Cardiac septum (tissue), 1 donor: ENCODE data around the gene KCNC1. TPM values are rescaled to one million over a fixed set of nuclear protein-coding genes. Genes with fewer than 3 reads are reported as not detected.

Experiments
- DNase-seq: peaks from one replicate; pipeline ENCODE4 v3.0.0-alpha.2; 2020; ENCODE audit warnings: low spot score
- intact Hi-C: fragments of 100-400 bp; cut with DNase I; formaldehyde crosslinking; loops from one replicate; pipeline ENCODE4 v1.14.0; 2022
- total RNA-seq: library from RNA; stranded (reverse); fragmentation: NEBNext Ultra II Directional; extraction: Animal tissue kit (Norgen Biotek cat#: 25700); gene quantifications from one replicate; pipeline ENCODE4 v1.2.1, GENCODE V29; 2021
- donor health status: DM: no; HTN: no; CAD: no.

The KCNC1 gene
- total RNA-seq, 1 donor from 2014 or later = 0.05 TPM

GRCh38 chr11:17713851-17714250, 20.7 kb upstream of the KCNC1 start:
- DNase-seq = no peak
- intact Hi-C loops = no loop called here

GRCh38 chr11:17714356-17714854, 20.2 kb upstream of the KCNC1 start:
- DNase-seq = no peak

GRCh38 chr11:17714870-17715269, 19.7 kb upstream of the KCNC1 start:
- intact Hi-C loops = no loop called here
- DNase-seq = no peak

More at GRCh38 chr11:17714356-17714854, 20.2 kb upstream of the KCNC1 start:
- intact Hi-C loops = no loop called here

DNA sequence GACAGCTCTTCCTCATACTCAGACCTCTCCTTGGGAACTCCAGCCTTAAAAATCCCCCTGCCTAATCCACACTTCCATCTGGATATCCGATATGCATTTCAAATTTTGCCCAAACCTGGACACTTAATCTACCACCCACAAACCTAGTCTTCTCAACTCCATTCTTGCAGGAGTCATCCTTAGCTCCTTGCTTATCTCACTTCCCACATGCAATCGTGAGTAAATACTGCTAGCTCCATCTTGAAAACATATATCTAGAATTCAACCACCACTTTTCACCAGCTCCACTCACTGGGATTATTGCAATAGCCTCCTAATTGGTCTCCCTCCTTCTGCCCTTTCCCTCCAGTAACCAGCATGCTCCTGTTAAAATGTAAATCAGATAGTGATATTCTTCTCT, 17.8 kb upstream of the KCNC1 start:
- DNase-seq = no peak
- intact Hi-C loops = no loop called here

GRCh38 chr11:17718015-17718414, 16.6 kb upstream of the KCNC1 start:
- DNase-seq = peak; percentile 47
- intact Hi-C loops = no loop called here

- intact Hi-C loops = no loop called here
Measured at GRCh38 chr11:17718510-17718962, 16.0 kb upstream of the KCNC1 start.

GRCh38 chr11:17719028-17719937, 15.3 kb upstream of the KCNC1 start, which contains the start of gene MYOD1:
TSS of gene MYOD1 (plus strand) at chr11:17719571. CDS start at chr11:17719783, 212 bp downstream.
- intact Hi-C loops = no loop called here
- DNase-seq = peak; percentile 73

More at GRCh38 chr11:17718510-17718962, 16.0 kb upstream of the KCNC1 start:
- DNase-seq = peak; percentile 53

GRCh38 chr11:17719938-17720795, 14.4 kb upstream of the KCNC1 start:
- peak; percentile 69 for DNase-seq
- intact Hi-C loops = loop anchor here (2.0 kb wide), 1 partner anchor 121 kb away; no protein-coding TSS in a partner anchor

DNA sequence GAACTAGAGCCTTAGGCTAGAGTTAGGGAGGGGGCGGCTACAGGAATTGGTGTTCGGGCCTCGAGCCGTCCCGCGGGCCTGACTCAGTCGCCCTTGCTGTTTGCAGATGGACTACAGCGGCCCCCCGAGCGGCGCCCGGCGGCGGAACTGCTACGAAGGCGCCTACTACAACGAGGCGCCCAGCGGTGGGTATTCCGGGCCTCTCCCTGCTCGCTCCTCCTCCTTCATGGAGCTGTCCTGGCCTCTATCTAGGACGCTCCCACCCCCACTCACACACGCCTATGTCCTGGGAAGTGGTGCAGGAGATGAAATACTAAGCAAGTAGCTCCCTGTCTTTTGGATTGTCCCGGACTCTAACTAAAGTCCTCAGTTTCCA, 13.8 kb upstream of the KCNC1 start:
- intact Hi-C loops = loop anchor here (2.0 kb wide), 1 partner anchor 122 kb away; no protein-coding TSS in a partner anchor

DNA sequence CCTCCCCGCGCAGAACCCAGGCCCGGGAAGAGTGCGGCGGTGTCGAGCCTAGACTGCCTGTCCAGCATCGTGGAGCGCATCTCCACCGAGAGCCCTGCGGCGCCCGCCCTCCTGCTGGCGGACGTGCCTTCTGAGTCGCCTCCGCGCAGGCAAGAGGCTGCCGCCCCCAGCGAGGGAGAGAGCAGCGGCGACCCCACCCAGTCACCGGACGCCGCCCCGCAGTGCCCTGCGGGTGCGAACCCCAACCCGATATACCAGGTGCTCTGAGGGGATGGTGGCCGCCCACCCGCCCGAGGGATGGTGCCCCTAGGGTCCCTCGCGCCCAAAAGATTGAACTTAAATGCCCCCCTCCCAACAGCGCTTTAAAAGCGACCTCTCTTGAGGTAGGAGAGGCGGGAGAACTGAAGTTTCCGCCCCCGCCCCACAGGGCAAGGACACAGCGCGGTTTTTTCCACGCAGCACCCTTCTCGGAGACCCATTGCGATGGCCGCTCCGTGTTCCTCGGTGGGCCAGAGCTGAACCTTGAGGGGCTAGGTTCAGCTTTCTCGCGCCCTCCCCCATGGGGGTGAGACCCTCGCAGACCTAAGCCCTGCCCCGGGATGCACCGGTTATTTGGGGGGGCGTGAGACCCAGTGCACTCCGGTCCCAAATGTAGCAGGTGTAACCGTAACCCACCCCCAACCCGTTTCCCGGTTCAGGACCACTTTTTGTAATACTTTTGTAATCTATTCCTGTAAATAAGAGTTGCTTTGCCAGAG, 13.2 kb upstream of the KCNC1 start:
- intact Hi-C loops = loop anchor here (2.0 kb wide), 1 partner anchor 123 kb away; no protein-coding TSS in a partner anchor
- DNase-seq = peak; percentile 60

More for the DNA sequence above, 13.8 kb upstream of the KCNC1 start:
- peak; percentile 51 for DNase-seq

DNA sequence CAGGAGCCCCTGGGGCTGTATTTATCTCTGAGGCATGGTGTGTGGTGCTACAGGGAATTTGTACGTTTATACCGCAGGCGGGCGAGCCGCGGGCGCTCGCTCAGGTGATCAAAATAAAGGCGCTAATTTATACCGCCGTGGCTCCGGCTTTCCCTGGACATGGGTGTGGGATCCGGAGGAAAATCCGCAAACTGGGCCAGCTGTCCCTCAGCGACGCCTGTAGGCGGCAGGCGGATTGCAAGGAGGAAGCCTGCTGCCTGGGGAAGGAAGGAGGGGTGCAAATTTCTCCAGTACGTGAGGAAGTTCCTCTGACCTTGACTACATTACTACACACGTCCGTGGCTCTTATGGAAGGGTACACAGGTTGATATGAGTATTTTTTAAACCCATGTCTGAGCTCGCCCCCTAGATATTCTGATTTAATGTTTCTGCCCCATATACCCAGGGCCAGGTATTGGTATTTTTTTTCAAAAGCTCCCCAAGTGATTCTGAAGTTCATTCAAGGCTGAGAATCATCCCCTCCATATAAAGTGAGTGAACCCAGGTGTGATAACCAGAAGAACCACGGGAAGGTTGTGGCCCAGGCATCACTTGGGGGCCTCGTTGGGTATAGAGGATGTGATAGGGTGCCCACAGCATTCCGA, 12.5 kb upstream of the KCNC1 start:
- intact Hi-C loops = loop anchor here (2.0 kb wide), 1 partner anchor 123 kb away; no protein-coding TSS in a partner anchor
- peak; percentile 62 for DNase-seq

DNA sequence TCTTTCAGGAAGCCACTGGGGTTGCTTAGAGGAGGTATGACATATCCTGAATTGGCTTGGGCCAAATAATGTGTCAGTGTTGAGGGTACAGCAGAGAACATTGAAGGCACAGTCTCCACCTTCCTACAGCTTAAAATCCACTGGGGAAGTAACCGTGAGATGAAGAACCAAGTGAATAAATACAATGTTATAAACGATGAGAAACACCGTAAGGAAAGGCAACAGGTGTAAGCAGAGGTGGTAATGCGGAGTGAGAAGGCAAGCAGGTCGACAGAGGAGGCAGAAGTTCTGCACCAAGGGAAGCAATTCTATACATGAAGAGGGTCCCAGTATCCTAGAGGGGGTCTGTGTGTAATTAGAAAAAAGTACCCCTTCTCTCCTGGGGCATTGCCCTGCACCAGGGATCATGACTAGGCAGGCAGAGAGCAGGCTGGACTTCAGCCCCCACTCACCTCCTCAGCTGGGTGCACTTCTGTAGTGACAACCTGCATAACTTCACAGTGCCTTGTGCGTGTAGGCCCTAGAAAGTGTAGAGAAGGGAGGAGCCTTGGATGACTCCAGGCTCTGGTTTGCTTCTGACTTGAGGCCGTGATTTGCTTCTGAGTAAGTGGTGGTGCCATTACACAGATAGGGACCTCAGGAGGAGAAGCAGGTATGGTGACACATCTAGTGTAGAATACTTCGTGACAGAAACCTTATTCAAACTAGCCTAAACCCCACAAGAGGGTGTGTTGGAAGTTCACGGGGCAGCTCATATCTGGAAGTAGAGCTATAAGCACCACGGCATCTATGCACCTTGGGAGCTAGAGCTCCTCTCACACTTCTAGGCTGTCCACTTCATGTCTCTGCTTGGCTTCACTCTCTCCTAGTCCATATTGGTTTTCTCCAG, 10.3 kb upstream of the KCNC1 start:
- intact Hi-C loops = no loop called here
- DNase-seq = peak; percentile 60

DNA sequence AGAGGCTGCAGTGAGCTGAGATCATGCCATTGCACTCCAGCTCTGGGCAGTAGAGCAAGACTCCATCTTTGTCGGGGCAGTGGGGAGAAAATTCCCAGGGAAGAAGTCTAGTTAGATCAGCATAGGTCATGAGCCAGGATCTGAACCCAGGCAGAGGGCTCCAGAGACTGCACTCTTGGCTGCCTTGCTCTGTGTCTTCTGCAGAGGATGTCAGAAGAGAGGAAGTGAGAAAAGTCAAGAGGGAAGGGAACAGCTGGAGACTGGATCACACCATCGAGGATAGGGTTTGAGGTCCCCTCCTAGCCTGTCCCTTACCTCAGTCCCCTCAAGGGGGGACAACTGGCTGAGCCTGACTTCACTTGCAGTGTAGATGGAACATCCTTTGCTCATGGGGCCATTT, 9.4 kb upstream of the KCNC1 start:
- intact Hi-C loops = no loop called here

DNA sequence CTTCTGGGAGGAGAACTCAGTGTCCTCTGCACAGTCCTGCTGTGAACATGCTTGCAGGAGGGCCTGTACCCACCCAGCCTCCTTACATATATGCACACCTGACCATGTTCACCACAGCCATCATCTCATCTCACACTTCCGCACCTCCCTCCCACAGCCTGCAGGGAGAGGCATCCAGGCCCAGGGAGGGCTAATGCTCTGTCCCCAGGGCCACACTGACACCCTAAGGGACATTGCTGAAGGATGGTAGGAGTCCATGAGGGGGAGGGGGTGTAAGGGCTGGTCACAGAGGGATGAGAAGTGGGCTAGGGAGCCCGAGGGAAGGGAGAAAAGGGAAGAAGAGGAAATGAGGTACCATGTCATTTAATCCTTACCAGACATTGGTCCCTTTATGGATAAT, 4.4 kb upstream of the KCNC1 start:
- DNase-seq = peak; percentile 50
- intact Hi-C loops = no loop called here

More for the DNA sequence above, 9.4 kb upstream of the KCNC1 start:
- peak; percentile 46 for DNase-seq

DNA sequence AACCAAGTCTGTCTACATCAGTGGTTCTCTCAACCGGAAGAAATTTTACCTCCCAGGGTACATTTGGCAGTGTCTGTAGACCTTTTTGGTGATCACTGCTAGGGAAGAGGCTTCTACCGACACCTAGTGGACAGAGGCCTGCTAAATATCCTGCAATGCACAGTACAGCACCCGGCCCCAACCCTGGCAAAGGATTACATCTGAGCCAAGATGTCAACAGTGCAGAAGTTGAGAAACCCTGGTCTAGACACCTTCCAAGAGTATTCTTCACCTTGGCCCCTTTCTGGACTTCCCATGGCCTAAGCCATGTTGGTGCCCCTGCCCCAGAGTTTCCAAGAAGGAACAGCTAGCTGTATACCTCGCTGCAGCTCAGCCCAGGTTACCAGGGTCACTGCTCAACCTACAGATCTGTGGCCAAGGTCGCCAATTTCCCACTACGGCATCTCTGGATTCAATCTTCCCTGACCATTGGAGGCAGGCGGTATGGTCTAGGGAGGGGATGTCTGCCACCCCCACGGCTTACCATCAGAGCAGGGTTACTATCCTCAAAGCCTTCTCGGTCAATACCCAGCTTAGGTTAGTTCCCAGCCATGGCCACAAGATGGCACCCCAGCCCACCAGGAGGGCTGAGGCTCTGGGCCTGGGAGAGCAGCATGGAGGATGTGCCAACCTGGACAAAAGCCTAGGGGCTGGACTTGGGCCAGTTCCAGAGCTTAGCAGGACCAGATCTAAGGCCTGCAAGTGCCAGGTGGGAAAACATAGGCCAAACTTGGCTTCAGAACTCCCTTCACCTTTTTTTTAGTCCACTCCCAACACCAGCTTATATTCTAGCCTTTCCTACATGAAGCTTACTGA, 3.7 kb upstream of the KCNC1 start:
- intact Hi-C loops = loop anchor here (1.0 kb wide), 1 partner anchor 248 kb away; no protein-coding TSS in a partner anchor
- peak; percentile 89 for DNase-seq

DNA sequence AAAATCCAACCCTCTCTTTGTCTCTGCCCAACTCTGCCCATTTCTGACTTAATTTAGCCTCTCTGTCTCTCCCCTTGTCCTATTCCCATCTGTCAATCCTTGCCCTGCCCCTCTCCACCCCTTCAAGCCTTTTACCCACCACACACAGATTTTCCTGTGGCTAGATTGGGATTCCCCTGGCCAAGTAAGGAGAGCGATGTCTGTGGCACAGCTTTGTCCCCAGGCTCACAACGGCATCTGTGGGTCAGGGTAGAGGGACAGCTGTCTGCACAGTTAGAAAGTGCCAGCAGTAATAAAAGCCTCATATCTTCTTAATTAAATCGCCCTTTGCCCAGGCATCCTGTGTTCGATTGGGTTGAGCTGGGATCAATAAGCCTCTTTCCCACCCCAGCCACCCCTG, 1.3 kb upstream of the KCNC1 start:
- DNase-seq = peak; percentile 29
- intact Hi-C loops = no loop called here
